Medulla oblongata (tissue), 1 donor: ENCODE measurements around the gene POC1A.

Experiments
- DNase-seq: peaks from one replicate; pipeline ENCODE4 v3.0.0-alpha.2; 2015; ENCODE audit errors: extremely low spot score

POC1A gene

GRCh38 chr3:52067046-52067445 lies 87.2 kb downstream of the POC1A start:
- DNase-seq: no peak

- no peak for DNase-seq
Measured at GRCh38 chr3:52065264-52065756, 88.9 kb downstream of the POC1A start.

- DNase-seq: no peak
Measured at GRCh38 chr3:52064561-52064960, 89.7 kb downstream of the POC1A start.

- no peak for DNase-seq
Measured at GRCh38 chr3:52063026-52063723, 91.0 kb downstream of the POC1A start.

DNA sequence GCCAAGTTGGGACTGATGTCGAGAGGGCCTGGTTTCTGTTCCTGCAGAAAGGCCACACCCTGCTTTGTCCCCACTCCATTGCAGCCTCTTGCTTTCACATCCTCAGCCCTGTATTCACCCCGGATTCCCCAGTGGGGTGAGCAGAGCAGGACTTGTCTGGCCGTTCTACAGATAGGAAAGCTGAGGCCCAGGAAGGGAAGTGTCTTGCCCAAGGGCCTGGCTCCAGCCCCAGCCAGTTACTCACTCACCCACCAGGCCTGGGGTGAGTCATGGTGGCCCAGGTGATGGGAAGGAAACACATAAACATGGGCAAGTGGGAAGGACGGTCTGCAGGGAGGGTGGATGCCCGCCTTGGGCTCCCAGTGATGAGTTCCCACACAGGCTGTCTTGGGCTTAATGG lies 91.7 kb downstream of the POC1A start:
- no peak for DNase-seq

GRCh38 chr3:52061121-52061910 lies 92.9 kb downstream of the POC1A start:
- DNase-seq: no peak

- DNase-seq: no peak
Measured at GRCh38 chr3:52059781-52060180, 94.4 kb downstream of the POC1A start.

DNA sequence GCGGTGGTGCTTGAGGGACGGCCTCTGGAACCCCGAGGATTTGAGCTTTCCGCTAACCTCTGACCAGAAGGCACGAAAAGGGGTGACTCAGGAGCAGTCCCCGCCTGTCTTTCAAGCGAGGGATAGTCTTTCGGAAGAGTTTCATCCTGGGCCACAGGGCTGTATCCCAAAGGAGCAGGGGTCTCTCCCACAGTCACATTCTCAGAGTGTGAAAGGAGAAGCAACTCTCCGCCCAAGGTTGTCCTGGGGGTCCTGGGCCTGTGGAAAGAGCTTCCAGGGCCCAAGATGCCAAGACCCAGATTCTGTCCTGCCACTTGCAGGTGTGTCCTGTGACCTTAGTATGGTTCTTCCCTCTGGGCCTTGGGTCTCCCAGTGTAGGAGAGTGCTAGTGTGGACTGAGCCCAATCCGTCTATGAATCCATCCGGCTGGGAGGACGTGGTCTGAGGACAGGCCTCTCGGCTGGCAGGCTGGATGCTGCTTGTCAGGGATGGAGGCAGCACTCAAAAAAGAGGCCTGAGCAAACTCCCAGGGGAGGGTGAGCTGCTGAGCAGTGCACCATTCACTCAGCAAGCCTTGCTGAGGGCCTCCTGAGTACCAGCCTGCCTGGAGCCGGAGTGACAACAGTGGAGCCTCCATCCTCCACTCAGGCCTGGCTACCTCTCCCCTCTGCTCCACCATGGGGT lies 96.3 kb downstream of the POC1A start:
- no peak for DNase-seq

DNA sequence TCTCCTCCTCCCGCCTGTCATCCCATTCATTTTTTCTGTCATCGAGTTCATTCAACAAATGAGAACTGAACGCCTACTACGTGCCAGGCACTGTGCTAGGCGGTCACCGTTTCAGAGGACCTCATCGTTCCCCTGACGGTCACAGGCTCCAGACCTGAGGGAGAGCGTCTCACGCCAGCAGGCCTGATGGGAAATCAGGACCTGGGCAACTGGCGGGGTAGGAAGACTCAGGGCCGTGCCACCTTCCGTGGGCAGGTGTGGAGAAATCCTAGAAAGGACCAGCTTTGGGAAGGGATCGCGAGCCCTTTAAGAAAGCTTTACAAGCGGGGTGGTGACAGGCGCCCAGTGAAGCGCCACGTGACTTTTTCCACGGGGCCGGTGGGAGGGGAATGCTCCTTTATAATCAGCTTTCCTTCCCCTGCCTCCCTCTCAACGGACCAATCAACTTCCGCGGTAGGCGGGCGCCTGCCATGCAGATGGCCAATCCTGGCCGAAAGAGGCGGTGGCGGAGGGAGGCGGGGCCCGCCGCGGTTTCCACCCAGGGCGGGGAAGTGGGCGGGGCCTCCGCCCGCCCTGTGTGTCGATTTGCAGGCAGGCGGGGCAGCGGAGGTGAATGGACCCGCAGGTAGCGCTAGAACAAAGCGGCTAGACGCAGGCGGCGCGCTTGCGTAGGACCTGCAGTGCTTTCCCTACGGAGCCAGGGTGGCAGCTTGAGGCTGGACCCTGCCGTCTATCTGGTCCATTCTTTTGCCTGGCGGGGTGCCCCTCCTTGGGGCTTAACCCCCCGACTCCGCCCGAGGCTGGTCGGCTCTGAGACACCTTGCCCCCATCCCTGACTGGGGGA lies 97.0 kb downstream of the POC1A start:
- peak; percentile 100 for DNase-seq

GRCh38 chr3:52056521-52056967 lies 97.7 kb downstream of the POC1A start, which contains the start of gene DUSP7:
TSS of gene DUSP7 (minus strand) at chr3:52056571. CDS start at chr3:52056366, 205 bp downstream.
- DNase-seq: peak; percentile 83

DNA sequence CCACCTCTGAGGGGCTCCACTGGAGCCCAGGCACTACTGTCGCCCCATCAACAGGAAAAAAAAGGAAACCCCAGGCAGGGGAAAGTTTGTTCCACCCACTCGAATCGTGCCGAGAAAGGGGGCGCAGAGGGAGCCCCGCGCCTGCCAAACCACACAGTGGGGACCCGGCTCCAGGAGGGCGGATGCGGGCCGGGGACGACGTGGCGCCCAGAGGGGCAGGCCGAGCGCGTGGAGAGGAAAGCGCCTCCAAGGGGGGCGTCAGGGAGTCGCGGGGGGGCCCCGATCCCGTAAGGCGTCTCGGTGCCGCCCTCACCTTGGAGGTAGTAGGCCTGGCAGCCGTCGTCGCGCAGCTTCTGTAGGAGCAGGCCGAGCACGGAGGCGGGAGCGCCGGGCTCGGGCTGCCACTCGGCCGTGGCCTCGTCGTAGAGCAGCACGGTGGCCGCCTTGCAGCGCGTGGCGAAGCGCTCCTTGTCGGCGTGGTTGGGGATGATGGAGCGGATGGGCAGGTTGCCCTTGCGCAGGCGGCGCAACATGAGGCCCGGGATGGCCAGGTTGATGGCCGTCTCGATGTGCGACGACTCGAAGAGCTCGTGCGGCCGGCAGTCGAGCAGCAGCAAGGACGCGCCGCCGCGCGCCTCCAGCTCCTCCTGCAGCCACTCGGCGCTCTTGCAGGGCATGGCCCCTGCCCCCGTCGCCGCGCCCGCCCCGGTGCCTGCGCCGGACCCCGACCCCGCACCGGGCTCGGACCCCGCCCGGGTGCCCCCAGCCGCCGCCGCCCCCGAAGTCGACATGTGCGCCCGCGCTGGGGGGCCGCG lies 98.5 kb downstream of the POC1A start:
- no peak for DNase-seq

GRCh38 chr3:52054661-52055511 lies 99.3 kb downstream of the POC1A start:
- DNase-seq: no peak

GRCh38 chr3:52053307-52054304 lies 100.6 kb downstream of the POC1A start:
- peak; percentile 65 for DNase-seq

- peak; percentile 92 for DNase-seq
Measured at GRCh38 chr3:52052831-52053306, 101.4 kb downstream of the POC1A start.

DNA sequence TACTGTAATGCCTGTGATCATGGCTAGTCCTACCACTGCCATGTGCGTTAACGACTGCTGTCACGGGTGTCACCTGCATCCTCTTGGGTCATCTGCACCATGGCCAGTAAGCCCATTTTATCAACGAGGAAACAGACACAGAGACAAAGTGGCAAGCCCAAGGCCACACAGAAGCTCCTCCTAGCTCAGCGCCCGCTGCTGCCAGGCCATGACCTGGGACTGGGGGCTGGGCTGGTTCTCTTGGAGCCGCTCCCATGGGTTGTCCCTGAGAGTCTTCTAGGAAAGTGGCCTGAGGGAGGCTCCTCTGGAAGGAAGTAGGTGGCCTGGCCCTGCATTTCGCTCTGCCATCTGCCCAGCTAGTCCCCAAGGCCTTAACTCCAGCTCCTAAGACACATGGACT lies 102.8 kb downstream of the POC1A start:
- DNase-seq: no peak

DNA sequence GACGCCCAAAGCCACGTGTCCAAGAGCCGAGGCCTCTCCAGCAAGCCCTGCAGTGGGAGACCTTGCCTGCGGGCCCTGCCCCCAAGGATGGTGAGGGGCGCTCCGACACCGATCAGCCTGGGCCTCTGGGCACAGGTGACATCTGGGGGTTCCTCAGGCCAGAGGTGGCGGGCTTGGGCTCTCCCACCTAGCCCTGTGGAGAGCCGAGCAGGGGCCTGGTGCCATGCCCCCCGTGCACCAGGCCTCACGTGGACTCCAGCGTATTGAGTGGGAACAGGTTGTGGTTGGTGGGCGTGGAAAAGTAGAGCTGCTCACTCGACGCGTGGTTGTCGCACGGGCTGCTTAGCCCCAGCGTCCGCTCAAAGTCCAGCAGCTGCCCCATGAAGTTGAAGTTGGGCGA lies 103.7 kb downstream of the POC1A start:
- no peak for DNase-seq

GRCh38 chr3:52049503-52049902 lies 104.7 kb downstream of the POC1A start:
- no peak for DNase-seq

DNA sequence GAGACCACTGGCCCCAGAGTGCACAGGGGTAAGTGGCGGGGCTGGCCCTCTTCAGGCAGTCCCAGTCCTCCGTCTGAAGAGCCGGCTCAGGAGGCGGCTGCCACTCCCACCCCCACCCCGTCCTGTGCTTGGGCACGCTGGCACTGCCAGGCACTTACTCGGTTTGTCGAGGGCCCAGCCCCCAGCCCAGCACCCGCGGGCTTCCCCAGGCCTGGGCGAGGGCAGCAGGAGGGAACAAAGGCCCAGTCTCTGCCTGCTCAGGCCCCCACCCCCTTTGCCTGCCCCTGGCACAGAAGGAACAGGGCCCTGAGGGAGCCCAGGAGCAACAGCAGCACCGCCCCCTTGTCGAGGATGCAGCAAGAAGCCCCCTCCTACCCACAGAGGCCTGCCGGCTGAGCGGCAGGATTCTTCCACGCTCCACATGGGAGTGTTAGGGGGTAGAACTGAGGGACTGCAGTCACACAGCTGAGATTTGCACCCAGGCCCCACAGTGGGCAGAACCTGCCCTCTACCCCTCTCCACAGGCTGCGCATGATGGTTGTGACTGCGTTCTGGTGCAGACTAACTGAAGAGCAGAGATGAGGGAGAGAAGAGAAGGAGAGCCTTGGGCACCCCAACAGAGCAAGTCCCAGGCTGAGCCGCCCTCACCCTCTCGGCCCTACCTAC lies 106.8 kb downstream of the POC1A start:
- peak; percentile 93 for DNase-seq
